Upper lobe of left lung (tissue), 4 donors: ENCODE measurements around the gene MACROD2.

Source experiments
- CTCF ChIP-seq, 6 experiments: fragments of 450-650 bp in 4 of 6; fragments of 200-600 bp in 2 of 6; sonication (generic) in 2 of 6; IDR thresholded peaks; one replicate each; pipeline ENCODE4 v1.5.1; 2016 to 2019; ENCODE audit warnings: antibody characterized with exemption in 6 of 6
- POLR2A ChIP-seq, 4 donors: fragments of 450-650 bp; IDR thresholded peaks; one replicate each; pipeline ENCODE4 v1.5.1; 2016 to 2017; ENCODE audit warnings: antibody characterized with exemption in 4 of 4, mild to moderate bottlenecking in 2 of 4

- TF ChIP-seq CTCF (IDR thresholded peaks at IDR 0.05) (no peak), POLR2A (IDR thresholded peaks at IDR 0.05) (no peak)
Observed at GRCh38 chr20:14829906-14830305, 834.6 kb downstream of the MACROD2 start.
